HG03159 (cell line): ENCODE measurements around the gene THOC3.
"Not testable (repeated sequence)": the region's sequence is repeated elsewhere in the genome, so short reads cannot be mapped to it uniquely, and the experiment has no call there.

Experiments used
- ATAC-seq: cut with Tn5 transposase; IDR thresholded peaks from one replicate; pipeline ENCODE4 v1.9.1; 2021; ENCODE audit warnings: mild to moderate bottlenecking, moderate library complexity; ENCODE audit not compliant: unreplicated experiment

The THOC3 gene

DNA sequence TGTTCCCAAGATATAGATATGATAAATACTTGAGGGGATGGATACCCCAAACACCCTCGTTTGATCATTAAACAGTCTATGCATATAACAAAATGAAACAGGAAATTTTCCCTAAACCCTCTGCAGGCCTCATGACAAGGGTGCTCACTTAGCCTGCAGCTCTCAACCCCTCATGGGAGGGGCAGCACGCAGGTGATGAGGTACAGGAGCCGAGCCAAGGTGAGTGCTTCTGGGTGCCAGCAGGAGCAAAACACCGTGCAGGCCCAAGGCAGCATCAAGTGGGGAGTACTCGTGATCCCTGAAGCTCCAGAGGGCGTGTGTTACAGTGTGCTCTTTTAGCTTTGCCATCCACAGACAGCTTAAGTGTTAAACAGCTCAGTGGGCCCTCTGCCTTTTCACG lies 24.9 kb downstream of the THOC3 start:
- not testable (repeated sequence) for ATAC-seq

GRCh38 chr5:175940632-175941031 lies 27.5 kb downstream of the THOC3 start:
- not testable (repeated sequence) for ATAC-seq

- not testable (repeated sequence) for ATAC-seq
Observed at GRCh38 chr5:175938489-175938888, 29.6 kb downstream of the THOC3 start.

GRCh38 chr5:175928752-175929151 lies 39.4 kb downstream of the THOC3 start:
- not testable (repeated sequence) for ATAC-seq

GRCh38 chr5:175925106-175925505 lies 43.0 kb downstream of the THOC3 start:
- ATAC-seq = not testable (repeated sequence)

- no peak for ATAC-seq
Observed at GRCh38 chr5:175922192-175922885, 45.8 kb downstream of the THOC3 start.

- no peak for ATAC-seq
Observed at GRCh38 chr5:175921061-175921730, 46.9 kb downstream of the THOC3 start.

DNA sequence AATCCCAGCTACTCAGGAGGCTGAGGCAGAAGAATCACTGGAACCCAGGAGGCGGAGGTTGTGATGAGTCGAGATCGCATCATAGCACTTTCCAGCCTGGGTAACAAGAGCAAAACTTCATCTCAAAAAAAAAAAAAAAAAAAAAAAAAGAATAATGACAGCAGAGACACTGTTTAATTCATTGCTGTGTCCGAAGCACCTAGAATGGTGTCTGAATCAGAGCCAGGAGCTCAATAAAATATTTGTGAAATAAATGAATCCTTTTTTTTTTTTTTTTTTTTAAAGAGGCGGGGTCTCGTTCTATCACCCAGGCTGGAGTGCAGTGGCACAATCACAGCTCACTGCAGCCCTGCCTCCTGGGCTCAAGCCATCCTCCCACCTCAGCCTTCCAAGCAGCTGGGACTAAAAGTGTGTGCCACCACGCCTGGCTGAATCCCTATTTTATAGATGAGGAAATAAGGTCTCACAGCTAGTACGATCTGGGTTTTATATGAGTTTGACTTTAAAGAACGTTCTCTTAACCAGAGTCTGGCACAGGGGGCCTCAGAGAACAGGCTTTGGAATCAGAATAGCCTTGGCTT lies 47.8 kb downstream of the THOC3 start:
- no peak for ATAC-seq

DNA sequence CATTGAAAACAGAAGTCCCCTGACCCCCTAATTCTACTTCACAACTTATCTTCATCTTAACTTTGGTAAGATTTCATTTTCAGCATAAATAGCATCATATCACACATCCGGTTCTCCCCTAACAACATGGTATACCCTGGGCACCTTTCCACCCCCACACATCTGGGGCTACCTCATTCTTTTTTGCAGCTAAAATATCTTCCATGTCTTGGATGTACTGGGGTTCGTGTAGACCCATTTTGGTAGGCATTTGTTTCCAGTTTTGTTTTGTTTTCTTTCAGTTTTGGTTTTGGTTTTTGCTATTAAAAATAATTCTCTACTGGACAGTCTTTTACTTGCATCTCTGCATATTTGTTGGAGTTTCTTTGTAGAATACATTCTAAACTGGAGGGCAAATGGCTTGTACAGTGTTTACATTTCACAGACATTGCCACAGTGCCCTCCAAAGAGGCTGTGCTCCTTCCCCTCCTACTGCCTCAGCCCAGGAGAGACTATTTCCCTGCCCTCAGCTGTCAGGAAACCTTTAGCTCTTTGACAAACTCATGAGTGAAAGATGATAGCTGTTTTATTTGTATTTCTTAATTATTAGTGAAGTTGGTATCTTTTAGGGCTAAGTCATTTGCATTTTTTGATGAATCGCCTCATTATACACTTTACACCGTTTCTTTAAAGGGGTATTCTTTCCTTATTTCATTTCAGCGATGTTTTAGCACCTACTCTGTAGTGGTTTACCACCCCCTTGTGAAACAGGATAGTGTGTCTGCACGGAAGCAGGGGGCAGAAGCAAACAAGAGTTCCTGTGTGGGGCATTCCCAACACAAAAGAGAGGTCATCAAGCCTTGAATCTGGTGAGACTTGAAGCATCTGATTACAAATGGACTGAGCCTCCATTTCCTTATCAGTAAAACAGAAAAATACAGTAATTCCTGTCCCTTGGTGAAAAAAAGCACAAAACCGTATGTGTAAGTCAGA lies 52.8 kb downstream of the THOC3 start:
- peak; percentile 46 for ATAC-seq

GRCh38 chr5:175913835-175914672 lies 54.1 kb downstream of the THOC3 start:
- ATAC-seq = not testable (repeated sequence)

DNA sequence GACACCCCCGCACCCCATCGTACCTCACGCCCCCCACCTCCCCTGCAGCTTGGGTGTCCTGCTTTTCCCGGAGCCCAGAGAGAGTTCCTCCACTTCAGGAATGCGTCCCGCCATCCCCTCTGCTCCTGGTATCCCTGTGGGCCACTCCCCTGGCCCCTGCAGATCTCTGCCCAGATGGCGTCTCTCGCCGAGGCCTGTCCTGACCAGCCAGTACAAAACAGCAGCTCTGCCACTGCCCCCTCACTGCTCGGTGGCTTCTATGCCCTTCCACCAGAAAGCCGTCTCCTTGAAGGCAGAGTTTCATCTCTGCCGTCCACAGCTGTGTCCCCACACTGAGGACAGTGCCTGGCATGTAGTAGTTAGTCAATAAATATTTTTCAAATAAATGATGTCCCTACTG lies 58.0 kb downstream of the THOC3 start:
- ATAC-seq = not testable (repeated sequence)
